ENCODE results near the gene EIF4E2. TPM values are rescaled to one million over a fixed set of nuclear protein-coding genes. Genes with fewer than 3 reads are reported as not detected.

Gene EIF4E2
- total and polyA plus RNA-seq, 2 of the 13 experiments (the other 11 are each of a cell fraction or from before 2014, with no cell fraction given), result 25.0 to 101 TPM

- TF ChIP-seq AHDC1 (CRISPR knock-in tag; IDR thresholded peaks at IDR 0.05; ENCODE audit: borderline replicate concordance) (no peak; the same call in none of the 2 replicates), HMGA1 (CRISPR knock-in tag; conservative IDR thresholded peaks at IDR 0.05) (no peak), SOX6 (IDR thresholded peaks at IDR 0.05) (no peak), SOX6 (CRISPR knock-in tag; IDR thresholded peaks at IDR 0.05) (peak; percentile 88), ZFP41 (CRISPR knock-in tag; IDR thresholded peaks at IDR 0.05; ENCODE audit: borderline replicate concordance) (peak; percentile 99), ADNP (CRISPR knock-in tag; IDR thresholded peaks at IDR 0.05) (peak; percentile 96), ZNF337 (CRISPR knock-in tag; IDR thresholded peaks at IDR 0.05; ENCODE audit: borderline replicate concordance, low read depth) (peak; percentile 98; the same call in 1 of the 2 replicates), NFE2L1 (CRISPR knock-in tag; IDR thresholded peaks at IDR 0.05; ENCODE audit: borderline replicate concordance) (peak; percentile 95), ZNF891 (CRISPR knock-in tag; IDR thresholded peaks at IDR 0.05) (peak; percentile 94), TBL1XR1 (IDR thresholded peaks at IDR 0.05; ENCODE audit: borderline replicate concordance, low read length, partially characterized antibody) (peak; percentile 75), ZNF354B (CRISPR knock-in tag; IDR thresholded peaks at IDR 0.05) (peak; percentile 82), ZNF3 (CRISPR knock-in tag; IDR thresholded peaks at IDR 0.05) (no peak; the same call in none of the 2 replicates), ZNF788 (CRISPR knock-in tag; IDR thresholded peaks at IDR 0.05; ENCODE audit: borderline replicate concordance) (peak; percentile 99; the same call in 1 of the 2 replicates), ZNF382 (CRISPR knock-in tag; IDR thresholded peaks at IDR 0.05; ENCODE audit: borderline replicate concordance) (no peak; the same call in 1 of the 2 replicates), SNAPC2 (CRISPR knock-in tag; IDR thresholded peaks at IDR 0.05) (peak; percentile 92), ZNF776 (CRISPR knock-in tag; IDR thresholded peaks at IDR 0.05) (peak; percentile 89; the same call in 1 of the 2 replicates), FOXA1 (IDR thresholded peaks at IDR 0.05) (no peak), FOXA1 (CRISPR knock-in tag; IDR thresholded peaks at IDR 0.05) (peak; percentile 46), HHEX (CRISPR knock-in tag; IDR thresholded peaks at IDR 0.05) (peak; percentile 50; the same call in 1 of the 2 replicates), ZMYM2 (CRISPR knock-in tag; IDR thresholded peaks at IDR 0.05) (no peak; the same call in none of the 2 replicates), CHD4 (IDR thresholded peaks at IDR 0.05; ENCODE audit: borderline replicate concordance, low read length) (peak; percentile 95; the same call in 1 of the 2 replicates), ZNF678 (CRISPR knock-in tag; IDR thresholded peaks at IDR 0.05) (peak; percentile 98), RAD21 (CRISPR knock-in tag; IDR thresholded peaks at IDR 0.05) (peak; percentile 62; the same call in 1 of the 2 replicates), CREBL2 (CRISPR knock-in tag; IDR thresholded peaks at IDR 0.05; ENCODE audit: borderline replicate concordance) (peak; percentile 87; the same call in 1 of the 2 replicates)
Observed at GRCh38 chr2:232550354-232551249, at the start of gene EIF4E2, which contains the start of gene TIGD1 (continued).

All from HepG2 (cell line).